Urinary bladder (tissue), 4 donors: ENCODE measurements around the gene FBXO28. TPM values are rescaled to one million over a fixed set of nuclear protein-coding genes. Genes with fewer than 3 reads are reported as not detected.

Source experiments
- DNase-seq: peaks from one replicate; pipeline ENCODE4 v3.0.0-alpha.2; 2015; ENCODE audit errors: extremely low spot score
- H3K27ac ChIP-seq: one replicate; pipeline ENCODE4 v1.5.1; 2013; ENCODE audit warnings: low read depth, mild to moderate bottlenecking, moderate library complexity
- H3K36me3 ChIP-seq: one replicate; pipeline ENCODE4 v1.6.1; 2013; ENCODE audit warnings: mild to moderate bottlenecking, moderate library complexity; ENCODE audit not compliant: insufficient read depth
- H3K4me1 ChIP-seq: one replicate; pipeline ENCODE4 v1.6.1; 2013; ENCODE audit warnings: mild to moderate bottlenecking, moderate library complexity; ENCODE audit not compliant: insufficient read depth
- H3K4me3 ChIP-seq: one replicate; pipeline ENCODE4 v1.5.1; 2013; ENCODE audit warnings: low read depth, low read length
- WGBS: extraction: QIAGEN DNeasy Blood & Tissue Kit; methylation state at CpG from one replicate; pipeline ENCODE4 v1.1.7; 2013; 5-methylcytosine and 5-hydroxymethylcytosine counted together
- polyA plus RNA-seq: library from polyadenylated mRNA; stranded (reverse); fragments of 200-250 nt; gene quantifications from one replicate; pipeline ENCODE4 v1.2.3, GENCODE V29; 2013
- total RNA-seq: library from RNA; depleted of rRNA; stranded (reverse); fragments of >200 nt; gene quantifications from one replicate; pipeline ENCODE4 v1.2.3, GENCODE V29; 2014
- donor health status: healthy with polysubstance abuse.
- donor health status: healthy.

Gene FBXO28
- total and polyA plus RNA-seq, 2 donors, result 14.6 to 54.4 TPM

GRCh38 chr1:224084867-224085266 is 29.0 kb upstream of the FBXO28 start:
- DNase-seq, result no peak
- Histone ChIP-seq H3K36me3 (no peaks in the 10 kb centered on the region), H3K4me1 (no peaks in the 10 kb centered on the region), H3K4me3 (no peak overlapping the region), H3K27ac (no peak overlapping the region)
- WGBS, result 68% methylated on average over 4 of the region's 4 CpGs

- H3K27ac ChIP-seq, result no peak overlapping the region
- 90% methylated on average over 4 of the region's 4 CpGs for WGBS
- H3K36me3 ChIP-seq, result no peaks in the 10 kb centered on the region
- no peak for DNase-seq
- no peak overlapping the region for H3K4me3 ChIP-seq
- no peaks in the 10 kb centered on the region for H3K4me1 ChIP-seq
Observed at GRCh38 chr1:224085421-224086108, 28.3 kb upstream of the FBXO28 start.

- no peaks in the 10 kb centered on the region for H3K4me1 ChIP-seq
- no peak overlapping the region for H3K4me3 ChIP-seq
- DNase-seq, result no peak
- no peak overlapping the region for H3K27ac ChIP-seq
- no peaks in the 10 kb centered on the region for H3K36me3 ChIP-seq
- WGBS, result 26% methylated on average over 2 of the region's 2 CpGs
Observed at GRCh38 chr1:224087286-224087794, 26.6 kb upstream of the FBXO28 start.

- Histone ChIP-seq H3K4me3 (no peak overlapping the region), H3K36me3 (no peaks in the 10 kb centered on the region), H3K27ac (no peak overlapping the region), H3K4me1 (no peaks in the 10 kb centered on the region)
- WGBS, result 83% methylated on average over 3 of the region's 3 CpGs
- DNase-seq, result no peak
Observed at GRCh38 chr1:224089583-224089982, 24.3 kb upstream of the FBXO28 start.

- no peak for DNase-seq
- Histone ChIP-seq H3K36me3 (no peaks in the 10 kb centered on the region), H3K27ac (no peak overlapping the region), H3K4me1 (no peaks in the 10 kb centered on the region), H3K4me3 (no peak overlapping the region)
- WGBS, result 84% methylated on average over 5 of the region's 5 CpGs
Observed at GRCh38 chr1:224090116-224090515, 23.8 kb upstream of the FBXO28 start.

- no peak overlapping the region for H3K4me3 ChIP-seq
- no peak for DNase-seq
- no peak overlapping the region for H3K27ac ChIP-seq
- H3K4me1 ChIP-seq, result no peaks in the 10 kb centered on the region
- no peaks in the 10 kb centered on the region for H3K36me3 ChIP-seq
- WGBS, result 83% methylated on average over 1 of the region's 1 CpG
Observed at GRCh38 chr1:224092111-224092510, 21.8 kb upstream of the FBXO28 start.

- H3K36me3 ChIP-seq, result no peaks in the 10 kb centered on the region
- 66% methylated on average over 2 of the region's 2 CpGs for WGBS
- no peak for DNase-seq
- no peak overlapping the region for H3K27ac ChIP-seq
- no peaks in the 10 kb centered on the region for H3K4me1 ChIP-seq
- no peak overlapping the region for H3K4me3 ChIP-seq
Observed at GRCh38 chr1:224092601-224093000, 21.3 kb upstream of the FBXO28 start.

- Histone ChIP-seq H3K4me1 (no peaks in the 10 kb centered on the region), H3K4me3 (no peak overlapping the region), H3K36me3 (no peaks in the 10 kb centered on the region), H3K27ac (no peak overlapping the region)
- 83% methylated on average over 1 of the region's 1 CpG for WGBS
- DNase-seq, result no peak
Observed at GRCh38 chr1:224095339-224095738, 18.6 kb upstream of the FBXO28 start.

GRCh38 chr1:224095867-224096266 is 18.0 kb upstream of the FBXO28 start:
- H3K4me1 ChIP-seq, result no peaks in the 10 kb centered on the region
- no peak overlapping the region for H3K4me3 ChIP-seq
- H3K27ac ChIP-seq, result no peak overlapping the region
- no peak for DNase-seq
- no peaks in the 10 kb centered on the region for H3K36me3 ChIP-seq
- 91% methylated on average over 1 of the region's 1 CpG for WGBS

GRCh38 chr1:224096773-224097172 is 17.1 kb upstream of the FBXO28 start:
- H3K27ac ChIP-seq, result no peak overlapping the region
- H3K4me1 ChIP-seq, result no peaks in the 10 kb centered on the region
- no peaks in the 10 kb centered on the region for H3K36me3 ChIP-seq
- DNase-seq, result no peak
- no peak overlapping the region for H3K4me3 ChIP-seq
- WGBS, result 89% methylated on average over 1 of the region's 1 CpG

- no peaks in the 10 kb centered on the region for H3K36me3 ChIP-seq
- 87% methylated on average over 4 of the region's 4 CpGs for WGBS
- no peak overlapping the region for H3K27ac ChIP-seq
- no peak for DNase-seq
- no peaks in the 10 kb centered on the region for H3K4me1 ChIP-seq
- H3K4me3 ChIP-seq, result no peak overlapping the region
Observed at GRCh38 chr1:224098007-224098406, 15.9 kb upstream of the FBXO28 start.

- DNase-seq, result no peak
Observed at GRCh38 chr1:224106568-224107281, 7.2 kb upstream of the FBXO28 start.

GRCh38 chr1:224107282-224107625 is 6.7 kb upstream of the FBXO28 start:
- DNase-seq, result no peak
- no peak overlapping the region for H3K27ac ChIP-seq
- H3K36me3 ChIP-seq, result no peaks in the 10 kb centered on the region

More at GRCh38 chr1:224106568-224107281, 7.2 kb upstream of the FBXO28 start:
- Histone ChIP-seq H3K4me3 (no peak overlapping the region), H3K27ac (no peak overlapping the region), H3K4me1 (no peaks in the 10 kb centered on the region), H3K36me3 (no peaks in the 10 kb centered on the region)
- WGBS, result 30% methylated on average over 5 of the region's 5 CpGs

GRCh38 chr1:224108991-224109390 is 4.9 kb upstream of the FBXO28 start:
- H3K27ac ChIP-seq, result no peak overlapping the region
- H3K4me1 ChIP-seq, result no peaks in the 10 kb centered on the region

More at GRCh38 chr1:224107282-224107625, 6.7 kb upstream of the FBXO28 start:
- no peak overlapping the region for H3K4me3 ChIP-seq
- H3K4me1 ChIP-seq, result no peaks in the 10 kb centered on the region

More at GRCh38 chr1:224108991-224109390, 4.9 kb upstream of the FBXO28 start:
- no peak for DNase-seq
- no peaks in the 10 kb centered on the region for H3K36me3 ChIP-seq
- H3K4me3 ChIP-seq, result no peak overlapping the region
